GM15510 (cell line): Measurements from ENCODE around the gene KCTD5.

Source experiments
- POLR2A ChIP-seq: IDR thresholded peaks from 3 replicates; pipeline ENCODE4 v1.6.1; 2011; ENCODE audit warnings: borderline replicate concordance; ENCODE audit not compliant: insufficient read length; ENCODE audit errors: extremely low read depth

Gene KCTD5

GRCh38 chr16:2704166-2704982 lies 22.1 kb downstream of the KCTD5 start:
- TF ChIP-seq POLR2A, result no peak

DNA sequence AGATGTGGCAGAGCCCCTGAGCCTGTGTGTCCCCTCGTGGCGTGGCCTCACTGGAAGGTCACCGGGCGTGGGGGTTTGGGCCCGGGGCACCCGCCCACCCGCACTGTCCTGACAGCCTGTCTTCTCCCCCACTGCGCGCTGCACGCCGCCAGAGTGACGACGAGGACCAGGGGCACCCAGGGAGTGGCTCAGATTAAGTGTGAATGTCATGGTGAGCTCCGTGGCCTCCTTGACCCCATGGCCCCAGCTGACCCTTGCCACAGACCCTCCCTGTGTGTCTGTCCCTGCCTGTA lies 22.6 kb downstream of the KCTD5 start:
- no peak for TF ChIP-seq POLR2A

DNA sequence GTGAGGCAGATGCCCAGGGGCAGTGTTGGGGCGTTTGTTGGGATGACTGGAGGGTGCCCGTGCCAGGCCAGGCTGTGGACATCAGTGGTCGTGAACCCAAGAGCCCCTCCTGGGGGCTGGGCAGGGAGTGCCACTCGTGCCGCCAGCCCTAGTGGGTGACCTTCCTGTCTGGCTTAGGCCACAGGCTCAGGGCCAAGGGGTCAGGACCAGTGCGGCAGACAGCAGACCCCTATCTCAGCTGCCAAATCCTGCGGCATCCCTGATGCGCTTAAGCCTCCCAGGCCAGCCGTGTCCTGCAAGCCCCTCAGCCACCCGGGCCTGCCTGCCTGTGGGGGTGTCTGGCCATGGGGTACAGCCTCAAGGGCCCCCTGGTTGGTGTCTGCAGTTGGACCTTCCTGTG lies 23.0 kb downstream of the KCTD5 start:
- no peak for TF ChIP-seq POLR2A

DNA sequence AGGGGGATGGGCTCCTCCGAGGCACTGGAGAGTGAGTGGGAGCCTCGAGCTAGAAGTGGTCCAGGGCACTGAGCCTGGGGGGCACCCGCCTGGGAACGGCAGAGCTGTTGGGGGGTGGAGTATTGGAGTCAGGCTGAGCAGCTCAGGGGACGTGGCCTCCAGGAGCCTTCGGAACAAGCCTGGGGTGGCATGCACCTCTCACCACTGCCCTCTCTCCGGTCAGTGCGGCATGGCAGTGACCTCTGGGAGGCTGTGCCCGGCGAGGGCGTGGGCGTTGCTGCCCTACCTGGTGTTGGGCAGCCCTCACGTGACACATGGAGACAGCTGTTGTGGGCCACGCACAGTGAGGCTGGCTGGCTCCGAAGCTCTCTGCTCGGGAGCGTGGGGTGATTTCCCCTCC lies 23.8 kb downstream of the KCTD5 start:
- TF ChIP-seq POLR2A, result no peak

GRCh38 chr16:2706611-2707311 lies 24.4 kb downstream of the KCTD5 start:
- no peak for TF ChIP-seq POLR2A

- no peak for TF ChIP-seq POLR2A
Observed at GRCh38 chr16:2707368-2708289, 25.3 kb downstream of the KCTD5 start.

DNA sequence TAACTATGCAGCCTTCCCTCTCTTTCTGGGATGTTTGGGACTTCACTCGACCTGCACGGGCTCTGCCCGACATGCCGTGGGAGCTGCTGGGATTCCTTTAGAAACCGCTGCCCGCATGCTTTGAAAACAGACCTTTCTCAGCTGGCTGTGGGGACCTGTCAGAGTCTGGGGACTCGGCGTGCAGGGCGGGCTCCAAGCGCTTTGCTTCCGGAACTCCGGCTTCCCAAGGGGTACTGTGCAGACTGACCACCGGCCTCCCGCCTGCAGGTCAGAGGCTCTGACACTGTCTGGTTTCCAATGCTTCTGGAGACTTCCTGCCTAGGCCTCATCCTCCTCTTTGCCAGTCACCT lies 25.9 kb downstream of the KCTD5 start:
- no peak for TF ChIP-seq POLR2A

GRCh38 chr16:2708955-2709587 lies 26.7 kb downstream of the KCTD5 start:
- no peak for TF ChIP-seq POLR2A

- no peak for TF ChIP-seq POLR2A
Observed at GRCh38 chr16:2709588-2709984, 27.3 kb downstream of the KCTD5 start.

DNA sequence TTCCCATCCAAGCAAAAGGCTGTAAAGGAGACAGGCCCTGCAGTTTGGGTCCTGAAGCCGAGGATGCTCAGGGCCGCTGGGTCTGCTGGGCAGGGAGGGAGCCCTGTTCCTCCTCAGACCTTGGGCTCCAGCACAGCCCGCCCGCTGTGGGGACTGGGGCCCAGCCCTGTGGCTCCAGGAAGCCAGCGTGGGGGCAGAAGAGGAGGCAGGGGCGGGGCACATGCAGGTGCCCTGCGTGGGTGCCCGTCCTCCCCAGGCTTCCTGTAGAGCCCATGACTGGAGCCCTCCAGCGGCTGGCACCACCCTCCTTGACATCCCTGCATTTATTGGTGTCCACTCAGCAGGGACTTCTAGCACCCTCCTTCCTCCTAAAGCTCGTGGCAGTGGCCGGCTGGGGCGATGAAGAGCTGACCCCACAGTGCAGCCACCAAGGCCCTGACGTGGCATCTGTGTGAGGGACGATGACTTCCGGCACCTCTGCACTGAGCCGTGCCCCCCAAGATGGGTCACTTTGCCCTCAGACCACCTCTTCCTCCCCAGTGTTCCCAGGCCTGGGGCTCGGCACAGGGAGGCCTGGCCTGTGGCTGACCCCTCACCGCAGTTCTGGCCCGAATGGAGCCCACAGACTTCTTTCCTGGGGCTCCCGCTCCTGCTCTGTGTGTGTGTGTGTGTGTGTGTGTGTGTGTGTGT lies 27.8 kb downstream of the KCTD5 start:
- TF ChIP-seq POLR2A, result no peak

DNA sequence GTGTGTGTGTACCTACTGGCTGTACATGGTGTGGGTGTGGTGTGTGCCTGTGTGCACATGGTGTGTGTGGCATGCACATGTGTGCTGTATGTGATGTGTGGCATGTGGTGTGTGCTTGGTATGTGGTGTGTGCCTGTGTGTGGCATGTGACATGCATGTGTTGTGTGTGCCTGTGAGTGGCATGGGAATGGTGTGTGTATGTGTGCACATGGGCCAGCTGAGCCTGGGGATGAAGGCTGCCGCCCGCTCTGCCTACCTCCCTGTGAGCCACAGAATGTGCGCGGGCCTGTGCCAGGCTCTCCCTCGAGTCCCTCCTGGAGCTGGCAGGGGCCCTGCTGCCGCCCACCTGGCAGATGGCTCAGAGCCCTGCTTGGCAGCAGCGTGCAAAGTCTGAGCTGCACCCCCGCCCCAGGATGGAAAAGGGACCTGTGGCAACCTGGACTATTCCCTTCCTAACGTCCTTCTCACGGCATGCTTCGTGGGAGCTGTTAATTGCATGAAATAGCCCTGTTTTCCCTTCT lies 28.4 kb downstream of the KCTD5 start:
- TF ChIP-seq POLR2A, result no peak

DNA sequence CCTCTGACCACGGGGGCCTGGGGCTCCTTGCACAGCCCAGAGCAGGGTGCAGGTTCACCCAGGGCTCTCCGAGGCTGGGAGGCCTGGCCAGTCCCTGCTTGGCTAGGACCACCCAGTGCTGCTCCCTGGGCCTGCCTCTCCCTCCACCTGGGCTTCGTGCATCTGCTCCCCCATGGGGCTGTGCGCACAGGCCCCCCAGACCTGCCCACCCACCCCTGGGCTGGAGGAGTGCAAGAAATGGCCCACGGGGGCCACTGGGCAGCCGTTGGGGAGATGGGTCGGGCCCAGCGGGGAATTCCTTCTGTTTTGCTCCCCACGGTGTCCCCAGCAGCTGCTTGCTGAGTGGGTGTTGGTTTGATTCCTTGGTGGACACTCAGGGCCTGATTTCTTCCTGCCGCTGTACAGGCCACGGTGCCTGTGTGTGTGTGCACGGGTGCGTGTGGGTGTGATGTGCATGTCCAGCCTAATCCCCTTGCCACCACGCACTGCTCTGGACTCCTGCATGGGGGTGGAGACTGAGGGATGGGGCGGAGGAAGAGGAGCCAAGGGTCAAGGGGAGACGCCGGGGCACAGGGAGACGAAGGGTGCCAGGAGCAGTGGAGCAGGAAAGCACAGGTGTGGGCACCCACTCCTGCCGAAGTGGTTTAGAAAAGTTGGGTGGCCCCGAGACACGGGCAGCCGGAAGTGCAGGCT lies 29.2 kb downstream of the KCTD5 start:
- no peak for TF ChIP-seq POLR2A

DNA sequence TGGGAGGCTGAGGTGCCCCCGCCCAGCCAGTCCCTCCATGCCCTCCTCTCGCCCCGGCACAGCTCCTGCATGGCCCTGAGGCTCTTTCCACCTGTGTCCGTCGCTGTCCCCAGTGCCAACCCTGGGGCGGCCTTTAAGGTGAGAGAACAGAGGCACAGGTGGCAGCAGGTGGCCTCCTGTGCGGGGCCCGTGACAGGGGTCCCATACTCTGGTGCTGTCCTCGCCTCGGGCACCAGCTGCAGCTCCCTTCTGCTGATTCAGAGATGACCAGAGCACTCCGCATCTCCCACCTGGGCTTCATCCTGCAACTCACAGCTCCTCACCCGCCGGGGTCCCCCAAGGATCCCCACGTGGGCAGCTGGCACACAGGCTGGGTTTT lies 29.7 kb downstream of the KCTD5 start:
- TF ChIP-seq POLR2A, result no peak

DNA sequence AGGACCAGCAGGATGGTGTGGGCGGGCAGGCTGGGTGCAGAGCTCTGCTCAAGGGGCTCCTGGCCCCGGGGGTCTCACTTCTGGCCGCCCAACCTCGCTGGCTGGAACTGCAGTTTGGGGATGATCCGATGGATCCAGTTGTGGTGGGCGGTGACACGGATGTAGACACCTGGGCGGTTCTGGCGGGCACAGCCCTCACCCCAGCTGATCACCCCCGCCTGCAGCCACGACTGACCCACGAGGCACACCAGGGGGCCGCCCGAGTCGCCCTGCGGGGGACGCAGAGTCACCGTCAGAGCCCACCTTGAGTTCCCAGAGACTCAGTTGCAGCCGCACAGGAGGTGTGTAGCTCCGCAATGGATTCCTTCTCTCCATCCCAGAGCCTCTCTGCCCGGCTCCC lies 30.2 kb downstream of the KCTD5 start:
- TF ChIP-seq POLR2A, result no peak
